Measurements from ENCODE around the gene FZD7.

DNA sequence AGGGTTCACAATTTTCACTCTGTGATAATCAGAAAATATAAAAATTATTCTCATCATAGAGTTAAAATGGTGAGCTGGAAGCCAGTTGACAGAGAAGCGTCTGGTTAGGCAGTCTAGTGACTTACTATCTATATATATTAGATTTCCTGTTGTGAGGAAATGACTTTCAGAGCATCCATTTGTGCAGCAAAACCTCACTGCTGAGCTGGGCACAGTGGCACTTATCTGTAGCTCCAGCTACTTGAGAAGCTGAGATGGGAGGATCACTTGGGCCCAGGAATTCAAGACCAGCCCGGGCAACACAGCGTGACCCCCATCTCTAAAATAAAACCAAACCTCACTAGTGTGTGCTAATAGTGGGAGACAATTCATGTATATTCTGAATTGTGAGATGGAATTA is 32.2 kb downstream of the FZD7 start:
- TF ChIP-seq, protein P1, sequence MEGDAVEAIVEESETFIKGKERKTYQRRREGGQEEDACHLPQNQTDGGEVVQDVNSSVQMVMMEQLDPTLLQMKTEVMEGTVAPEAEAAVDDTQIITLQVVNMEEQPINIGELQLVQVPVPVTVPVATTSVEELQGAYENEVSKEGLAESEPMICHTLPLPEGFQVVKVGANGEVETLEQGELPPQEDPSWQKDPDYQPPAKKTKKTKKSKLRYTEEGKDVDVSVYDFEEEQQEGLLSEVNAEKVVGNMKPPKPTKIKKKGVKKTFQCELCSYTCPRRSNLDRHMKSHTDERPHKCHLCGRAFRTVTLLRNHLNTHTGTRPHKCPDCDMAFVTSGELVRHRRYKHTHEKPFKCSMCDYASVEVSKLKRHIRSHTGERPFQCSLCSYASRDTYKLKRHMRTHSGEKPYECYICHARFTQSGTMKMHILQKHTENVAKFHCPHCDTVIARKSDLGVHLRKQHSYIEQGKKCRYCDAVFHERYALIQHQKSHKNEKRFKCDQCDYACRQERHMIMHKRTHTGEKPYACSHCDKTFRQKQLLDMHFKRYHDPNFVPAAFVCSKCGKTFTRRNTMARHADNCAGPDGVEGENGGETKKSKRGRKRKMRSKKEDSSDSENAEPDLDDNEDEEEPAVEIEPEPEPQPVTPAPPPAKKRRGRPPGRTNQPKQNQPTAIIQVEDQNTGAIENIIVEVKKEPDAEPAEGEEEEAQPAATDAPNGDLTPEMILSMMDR (IDR thresholded peaks at IDR 0.05): no peak
- no peak for TF ChIP-seq POLR2A (IDR thresholded peaks at IDR 0.05)
